ENCODE measurements around the gene WDR88. TPM values are rescaled to one million over a fixed set of nuclear protein-coding genes. Genes with fewer than 3 reads are reported as not detected.

Gene WDR88
- polyA plus RNA-seq, 2 of the 4 experiments (the other 2 are of a cell fraction), result 0.04 TPM; not detected in 1

DNA sequence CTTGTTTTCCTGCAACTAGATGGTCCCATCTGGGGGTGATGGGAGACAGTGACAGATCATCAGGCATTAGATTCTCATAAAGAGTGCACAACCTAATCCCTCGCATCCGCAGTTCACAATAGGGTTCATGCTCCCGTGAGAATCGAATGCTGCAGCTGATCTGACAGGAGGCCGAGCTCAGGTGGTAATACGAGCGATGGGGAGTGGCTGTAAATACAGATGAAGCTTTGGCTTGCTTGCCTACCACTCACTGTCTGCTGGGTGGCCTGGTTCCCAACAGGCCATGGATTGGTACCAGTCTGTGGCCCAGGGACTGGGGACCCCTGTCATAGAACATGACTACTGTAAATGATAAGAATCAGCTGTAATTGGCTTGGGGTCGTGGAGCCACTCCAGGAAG lies 28.0 kb downstream of the WDR88 start:
- 85% methylated on average over 8 of the region's 8 CpGs for WGBS (ENCODE audit: missing lambda C conversion rate)
- ATAC-seq (no peak), FAIRE-seq (no peak), DNase-seq (ENCODE audit: low read depth in 1 of 2, low spot score in 1 of 2) (no peak)
- H3K4me1 ChIP-seq, result peaks cover 7% of the 10 kb centered on the region; the same call in 2 of the 3 replicates
- ChIA-PET CTCF (interaction anchor here (0.5 to 14.6 kb wide), 13 partner anchors 10 to 456 kb away, joined by 3 to 113 read pairs (median 6); no protein-coding TSS in a partner anchor), POLR2A (interaction anchor here (0.6 to 4.0 kb wide), 2 partner anchors 16 to 95 kb away, joined by 6 to 28 read pairs; partner anchors contain the start of gene RHPN2)
- TF ChIP-seq HOXB13 (CRISPR knock-in tag; IDR thresholded peaks at IDR 0.05; ENCODE audit: low read depth) (no peak), CTCF (IDR thresholded peaks at IDR 0.05) (no peak), CHD4 (IDR thresholded peaks at IDR 0.05; ENCODE audit: borderline replicate concordance) (no peak), RNF2 (IDR thresholded peaks at IDR 0.05; ENCODE audit: borderline replicate concordance, low read depth) (no peak), RCOR1 (IDR thresholded peaks at IDR 0.05; ENCODE audit: low read depth, low read length) (no peak), ESRRA (IDR thresholded peaks at IDR 0.05; ENCODE audit: borderline replicate concordance, low read length) (no peak), EHMT2 (IDR thresholded peaks at IDR 0.05; ENCODE audit: low read depth) (no peak), CEBPB (IDR thresholded peaks at IDR 0.05) (no peak), HEYL (CRISPR knock-in tag; IDR thresholded peaks at IDR 0.05) (no peak), EHF (CRISPR knock-in tag; IDR thresholded peaks at IDR 0.05) (no peak), FOXS1 (CRISPR knock-in tag; IDR thresholded peaks at IDR 0.05) (no peak), NPAS2 (CRISPR knock-in tag; IDR thresholded peaks at IDR 0.05; ENCODE audit: borderline replicate concordance) (no peak), SMC3 (IDR thresholded peaks at IDR 0.05) (no peak), POLR2AphosphoS2 (conservative IDR thresholded peaks at IDR 0.05; ENCODE audit: low read length) (no peak), ZSCAN20 (CRISPR knock-in tag; IDR thresholded peaks at IDR 0.05) (no peak), ZFP36 (IDR thresholded peaks at IDR 0.05; ENCODE audit: borderline replicate concordance, partially characterized antibody) (no peak)
- TF ChIP-seq, protein P1, sequence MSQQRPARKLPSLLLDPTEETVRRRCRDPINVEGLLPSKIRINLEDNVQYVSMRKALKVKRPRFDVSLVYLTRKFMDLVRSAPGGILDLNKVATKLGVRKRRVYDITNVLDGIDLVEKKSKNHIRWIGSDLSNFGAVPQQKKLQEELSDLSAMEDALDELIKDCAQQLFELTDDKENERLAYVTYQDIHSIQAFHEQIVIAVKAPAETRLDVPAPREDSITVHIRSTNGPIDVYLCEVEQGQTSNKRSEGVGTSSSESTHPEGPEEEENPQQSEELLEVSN (IDR thresholded peaks at IDR 0.05; ENCODE audit: borderline replicate concordance, low read depth), result no peak
- TF ChIP-seq, protein P2, sequence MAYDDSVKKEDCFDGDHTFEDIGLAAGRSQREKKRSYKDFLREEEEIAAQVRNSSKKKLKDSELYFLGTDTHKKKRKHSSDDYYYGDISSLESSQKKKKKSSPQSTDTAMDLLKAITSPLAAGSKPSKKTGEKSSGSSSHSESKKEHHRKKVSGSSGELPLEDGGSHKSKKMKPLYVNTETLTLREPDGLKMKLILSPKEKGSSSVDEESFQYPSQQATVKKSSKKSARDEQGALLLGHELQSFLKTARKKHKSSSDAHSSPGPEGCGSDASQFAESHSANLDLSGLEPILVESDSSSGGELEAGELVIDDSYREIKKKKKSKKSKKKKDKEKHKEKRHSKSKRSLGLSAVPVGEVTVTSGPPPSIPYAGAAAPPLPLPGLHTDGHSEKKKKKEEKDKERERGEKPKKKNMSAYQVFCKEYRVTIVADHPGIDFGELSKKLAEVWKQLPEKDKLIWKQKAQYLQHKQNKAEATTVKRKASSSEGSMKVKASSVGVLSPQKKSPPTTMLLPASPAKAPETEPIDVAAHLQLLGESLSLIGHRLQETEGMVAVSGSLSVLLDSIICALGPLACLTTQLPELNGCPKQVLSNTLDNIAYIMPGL (CRISPR knock-in tag; IDR thresholded peaks at IDR 0.05; ENCODE audit: borderline replicate concordance), result no peak
- no peak overlapping the region for H3K4me3 ChIP-seq
- H3K4me2 ChIP-seq, result no peak overlapping the region
- H3K9me3 ChIP-seq, result no peaks in the 10 kb centered on the region
- H3K27ac ChIP-seq, result no peak overlapping the region

DNA sequence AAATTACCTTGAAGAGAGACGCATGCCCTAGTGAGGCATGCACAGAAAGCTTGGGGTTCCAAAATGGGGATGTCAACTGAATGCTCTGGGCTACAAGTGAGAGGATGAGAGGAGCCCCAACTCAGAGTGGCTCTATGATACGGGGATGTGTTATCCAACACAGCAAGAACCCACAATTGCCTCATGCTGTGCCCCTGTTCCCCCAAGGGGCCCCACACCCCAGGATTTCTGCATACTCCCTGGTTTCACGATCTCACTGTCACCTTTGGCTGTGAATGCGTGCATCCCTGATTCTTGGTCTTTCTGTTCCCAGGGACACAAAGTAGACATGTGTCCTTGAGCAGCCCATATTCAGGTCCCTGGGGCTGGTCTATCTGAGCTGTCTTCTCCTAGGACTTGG lies 29.3 kb downstream of the WDR88 start:
- 78% methylated on average over 4 of the region's 4 CpGs for WGBS (ENCODE audit: missing lambda C conversion rate)
- POLR2A ChIA-PET, result interaction anchor here (4.0 kb wide), 1 partner anchor 15 kb away, joined by 28 read pairs; no protein-coding TSS in a partner anchor

More for the DNA sequence above, 29.3 kb downstream of the WDR88 start:
- Histone ChIP-seq H3K4me1 (peaks cover 7% of the 10 kb centered on the region; the same call in 2 of the 3 replicates), H3K4me2 (no peak overlapping the region), H3K27ac (no peak overlapping the region), H3K9me3 (no peaks in the 10 kb centered on the region), H3K4me3 (no peak overlapping the region)
- 0 out of 6 replicates have a peak, but pooled peaks of 1 of the 2 experiments have one; percentile 14 for ATAC-seq
- DNase-seq (ENCODE audit: low read depth in 1 of 2, low spot score in 1 of 2), result no peak
- CTCF ChIA-PET, result interaction anchor here (0.9 to 14.6 kb wide), 11 partner anchors 9 to 242 kb away, joined by 3 to 113 read pairs (median 6); no protein-coding TSS in a partner anchor
- TF ChIP-seq SMC3 (IDR thresholded peaks at IDR 0.05) (no peak), CBX2 (IDR thresholded peaks at IDR 0.05; ENCODE audit: borderline replicate concordance, low read depth) (no peak), MAZ (IDR thresholded peaks at IDR 0.05; ENCODE audit: borderline replicate concordance, low read depth, low read length) (no peak), JUNB (IDR thresholded peaks at IDR 0.05) (no peak)
- no peak for FAIRE-seq

Measured in A549 (cell line).